Esophagus muscularis mucosa (tissue), 4 donors: ENCODE data around the gene KIRREL3.

Experiments
- CTCF ChIP-seq, 3 experiments: fragments of 200-600 bp in 2 of 3; fragments of 450-650 bp in 1 of 3; sonication (generic) in 2 of 3; IDR thresholded peaks; one replicate each; pipeline ENCODE4 v1.5.1; 2017 to 2019; ENCODE audit warnings: antibody characterized with exemption in 3 of 3, mild to moderate bottlenecking in 2 of 3, moderate library complexity in 1 of 3
- EP300 ChIP-seq: sonication (generic); formaldehyde crosslinking; IDR thresholded peaks from one replicate; pipeline ENCODE4 v1.6.1; 2017; ENCODE audit warnings: antibody characterized with exemption
- POLR2A ChIP-seq: fragments of 450-650 bp; IDR thresholded peaks from one replicate; pipeline ENCODE4 v1.6.1; 2017; ENCODE audit warnings: antibody characterized with exemption, moderate library complexity, mild to moderate bottlenecking, low read depth

- TF ChIP-seq CTCF (IDR thresholded peaks at IDR 0.05) (no peak), EP300 (no peak), POLR2A (no peak)
Observed at GRCh38 chr11:126734752-126735151, 265.8 kb downstream of the KIRREL3 start.
